HG03460 (cell line): ENCODE measurements around the gene KCNQ5.

Experiments used
- ATAC-seq: cut with Tn5 transposase; IDR thresholded peaks from one replicate; pipeline ENCODE4 v1.9.1; 2021; ENCODE audit not compliant: unreplicated experiment

Gene KCNQ5

DNA sequence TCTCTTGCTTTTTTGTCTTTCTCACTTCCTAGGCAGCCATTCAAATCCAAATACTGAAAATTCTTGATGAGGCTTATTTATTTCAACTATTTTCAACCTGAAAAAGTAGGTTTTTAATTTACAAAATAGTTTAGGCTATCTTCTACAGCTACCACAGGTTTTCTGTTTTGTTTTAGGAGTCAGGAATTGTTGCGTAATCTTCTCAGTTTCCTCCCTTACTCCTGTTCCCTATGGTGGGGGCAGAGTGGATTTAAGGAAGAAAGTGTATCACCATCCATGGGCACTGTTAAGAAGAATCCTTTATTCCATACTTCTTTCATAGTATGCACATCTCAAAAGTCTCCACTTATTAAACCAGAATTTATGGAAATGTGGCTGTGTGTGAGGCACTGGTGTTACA, 421.0 kb downstream of the KCNQ5 start:
- no peak for ATAC-seq

DNA sequence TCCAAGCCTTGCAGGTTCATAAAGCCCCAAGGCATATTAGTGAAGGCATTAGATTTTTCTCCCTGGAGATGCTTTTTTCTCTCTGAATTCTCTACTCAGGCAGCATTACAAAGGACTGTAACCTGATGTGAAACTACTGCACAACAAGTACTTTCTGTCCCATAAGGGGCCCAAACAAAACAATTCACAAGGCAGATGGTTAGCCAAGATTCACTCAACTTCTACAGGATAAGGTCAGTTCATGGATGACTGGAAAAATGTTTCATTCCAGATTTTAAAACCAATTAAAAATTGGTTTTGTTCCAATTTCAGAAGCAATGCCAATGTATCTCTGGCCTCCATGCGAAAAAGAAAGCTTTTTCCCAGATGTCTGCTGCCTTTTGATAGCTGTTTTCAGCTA, 421.6 kb downstream of the KCNQ5 start:
- no peak for ATAC-seq

DNA sequence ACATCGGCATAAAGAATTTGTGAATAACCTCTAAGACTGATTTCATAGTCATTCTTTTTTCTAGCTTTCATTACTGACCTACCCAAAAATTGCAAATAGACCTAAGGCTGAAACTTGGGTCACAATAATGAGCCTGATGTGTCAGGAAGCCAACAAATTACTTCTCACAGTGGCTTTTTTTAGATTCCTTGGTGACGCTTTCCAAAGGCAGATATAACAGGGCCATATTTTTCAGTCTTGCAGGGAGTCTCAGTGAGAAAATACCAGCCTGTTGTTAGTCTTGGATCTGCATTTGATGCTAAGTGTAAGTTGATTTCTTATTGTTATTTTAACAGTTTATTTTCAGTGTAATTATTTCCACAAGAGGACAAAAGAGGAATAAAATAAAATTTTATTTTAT, 423.7 kb downstream of the KCNQ5 start:
- no peak for ATAC-seq

DNA sequence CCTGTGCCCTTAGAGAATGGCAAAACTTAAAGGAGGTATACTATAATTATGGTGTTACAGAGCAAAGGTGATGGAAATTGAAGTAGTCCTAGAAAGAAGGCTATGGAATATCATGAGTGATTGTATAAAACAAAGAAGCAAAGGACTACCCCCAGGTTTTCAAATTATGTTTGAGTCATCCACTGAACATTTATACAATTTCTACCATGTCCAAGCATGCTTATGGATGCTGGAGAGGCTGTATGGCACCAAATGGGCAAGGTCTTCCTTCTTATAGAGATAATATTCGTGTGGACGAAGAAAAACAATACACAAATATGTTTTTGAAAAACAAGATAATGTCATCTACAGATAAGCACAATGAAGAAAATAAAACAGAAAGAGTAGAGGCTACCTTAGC, 425.9 kb downstream of the KCNQ5 start:
- no peak for ATAC-seq

DNA sequence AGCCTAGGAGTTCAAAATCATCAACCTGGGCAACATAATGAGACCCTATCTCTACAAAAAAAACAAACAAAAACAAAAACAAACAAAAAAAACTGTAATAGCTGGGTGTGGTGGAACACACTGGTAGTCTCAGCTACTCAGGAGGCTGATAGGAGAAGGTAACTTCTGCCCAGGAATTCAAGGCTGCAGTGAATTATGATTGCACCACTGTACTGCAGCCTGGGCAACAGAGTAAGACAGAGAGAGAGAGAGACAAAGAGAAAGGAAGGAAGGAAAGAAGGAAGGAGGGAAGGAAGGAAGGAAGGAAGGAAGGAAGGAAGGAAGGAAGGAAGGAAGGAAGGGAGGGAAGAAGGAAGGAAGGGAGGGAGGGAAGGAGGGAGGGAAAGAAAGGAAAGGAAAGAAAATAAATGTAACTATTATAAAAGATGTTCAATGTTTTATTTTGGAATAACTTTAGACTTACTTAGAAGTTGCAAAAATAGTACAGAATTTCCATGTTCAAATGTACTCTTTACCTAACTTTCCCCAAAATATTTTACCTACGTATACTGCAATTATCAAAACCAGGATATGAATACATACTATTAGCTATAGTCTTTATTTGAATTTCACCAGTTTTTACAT, 428.2 kb downstream of the KCNQ5 start:
- no peak for ATAC-seq

DNA sequence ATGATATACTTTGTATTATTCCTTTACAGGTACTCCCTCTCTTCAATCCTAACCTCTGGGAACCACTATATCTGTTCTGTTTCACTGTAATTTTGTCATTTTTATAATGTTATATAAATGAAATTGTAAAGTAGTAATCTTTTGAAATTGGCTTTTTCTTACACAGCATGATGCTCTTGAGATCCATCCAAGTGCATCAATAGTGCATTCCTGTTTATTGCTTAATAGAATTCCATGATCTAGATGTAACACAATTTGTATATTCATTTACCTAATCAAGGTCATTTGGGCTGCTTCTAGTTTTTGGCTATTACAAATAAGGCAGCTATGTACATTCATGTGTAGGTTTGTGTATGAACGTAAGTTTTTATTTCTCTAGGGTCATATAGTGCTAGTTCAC, 428.8 kb downstream of the KCNQ5 start:
- no peak for ATAC-seq

DNA sequence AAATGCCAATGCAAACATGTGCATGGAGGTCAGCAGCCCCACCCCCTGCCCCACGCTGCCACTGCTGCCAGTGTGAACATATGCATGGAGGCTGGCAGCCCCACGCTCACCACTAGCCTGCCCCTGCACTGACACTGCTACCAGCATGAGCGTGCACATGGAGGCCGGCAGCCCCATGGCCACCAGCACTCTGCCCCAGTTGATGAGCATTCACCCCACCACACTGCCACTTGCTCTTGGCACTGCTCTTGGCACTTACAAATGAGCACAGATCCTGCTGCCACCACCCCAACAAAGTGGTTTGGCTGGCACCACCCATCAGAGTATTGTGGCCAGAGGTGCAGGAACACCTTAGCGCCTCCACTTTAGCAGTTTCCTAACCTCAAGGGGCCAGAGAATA, 429.3 kb downstream of the KCNQ5 start:
- no peak for ATAC-seq

DNA sequence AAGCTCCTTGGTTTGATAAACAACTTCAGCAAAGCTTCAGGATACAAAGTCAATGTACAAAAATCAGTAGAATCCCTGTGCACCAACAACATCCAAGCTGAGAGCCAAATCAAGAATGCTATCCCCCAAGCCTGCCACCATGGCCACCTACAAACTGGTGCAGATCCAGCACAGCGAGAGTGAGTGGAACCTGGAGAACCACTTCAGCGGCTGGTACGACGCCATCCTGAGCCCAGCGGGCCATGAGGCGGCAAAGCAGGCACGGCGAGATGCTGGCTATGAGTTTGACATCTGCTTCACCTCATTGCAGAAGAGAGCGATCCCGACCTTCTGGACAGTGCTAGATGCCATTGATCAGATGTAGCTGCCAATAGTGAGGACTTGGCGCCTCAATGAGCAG, 433.1 kb downstream of the KCNQ5 start:
- no peak for ATAC-seq

DNA sequence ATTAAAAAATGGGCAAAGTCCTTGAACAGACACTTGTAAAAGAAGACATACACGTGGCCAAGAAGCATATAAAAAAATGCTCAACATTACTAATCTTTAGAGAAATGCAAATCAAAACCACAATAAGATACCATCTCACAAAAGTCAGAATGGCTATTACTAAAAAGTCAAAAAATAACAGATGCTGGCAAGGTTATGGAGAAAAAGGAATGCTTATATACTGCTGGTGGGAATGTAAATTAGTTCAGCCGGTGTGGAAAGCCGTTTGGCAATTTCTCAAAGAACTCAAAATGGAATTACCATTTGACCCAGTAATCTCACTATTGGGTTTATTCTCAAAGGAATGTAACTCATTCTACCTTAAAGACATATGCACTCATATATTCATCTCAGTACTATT, 436.9 kb downstream of the KCNQ5 start:
- no peak for ATAC-seq

DNA sequence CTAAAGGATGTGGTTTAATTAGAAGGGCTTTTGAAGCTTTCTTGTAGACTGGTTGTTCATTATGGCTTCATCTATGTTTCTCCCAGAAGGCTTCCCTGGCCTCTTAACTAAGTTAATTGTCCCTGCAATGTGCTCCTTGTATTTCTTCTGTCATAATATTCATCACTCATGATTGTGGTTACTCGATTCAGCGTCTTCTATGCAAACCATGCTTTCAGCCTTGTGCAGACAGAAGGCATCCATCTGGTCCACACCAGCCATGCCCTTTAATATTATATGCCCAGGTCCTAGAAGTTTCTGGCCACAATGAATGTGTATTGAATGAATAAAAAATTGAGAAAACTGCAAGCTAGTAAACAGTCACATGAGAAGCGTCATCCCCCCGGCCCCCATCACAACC, 440.3 kb downstream of the KCNQ5 start:
- no peak for ATAC-seq

DNA sequence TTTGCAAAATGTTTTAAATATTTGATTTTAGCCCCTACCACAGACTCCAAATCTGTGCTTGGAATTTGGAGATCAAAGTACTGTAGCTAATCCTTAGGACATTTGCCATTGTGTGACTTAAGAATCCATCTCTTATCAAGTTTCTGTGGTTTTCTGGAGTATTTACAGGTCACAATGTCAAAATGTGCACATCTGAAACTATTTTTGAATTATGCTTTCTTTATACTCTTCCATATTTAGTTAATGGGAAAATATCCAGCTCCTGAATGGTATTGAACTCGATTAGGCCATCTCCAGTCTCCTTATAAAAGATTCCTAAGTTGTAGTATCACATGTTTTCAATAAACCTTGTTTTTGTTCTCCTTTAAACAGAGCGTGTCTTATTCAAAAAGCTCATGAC, 441.0 kb downstream of the KCNQ5 start:
- ATAC-seq: no peak

DNA sequence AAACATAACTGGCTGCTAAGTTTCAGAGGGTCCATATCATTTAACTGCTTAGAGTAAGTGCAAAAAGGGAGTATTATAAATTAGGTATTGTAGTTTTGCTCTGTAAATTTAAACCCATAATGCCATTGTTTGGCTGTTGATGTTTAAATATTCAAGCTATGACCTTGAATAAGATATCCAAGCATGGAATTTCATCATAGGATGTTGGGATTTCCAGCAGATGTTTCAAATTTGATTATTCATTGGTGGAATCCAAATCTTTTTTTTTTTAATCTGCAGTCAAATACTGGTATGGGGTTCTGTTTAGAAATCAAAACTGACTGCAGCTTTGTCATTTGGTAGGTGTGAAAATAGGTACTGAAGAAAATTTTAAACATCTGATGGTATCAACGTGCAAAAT, 442.4 kb downstream of the KCNQ5 start:
- ATAC-seq: no peak

DNA sequence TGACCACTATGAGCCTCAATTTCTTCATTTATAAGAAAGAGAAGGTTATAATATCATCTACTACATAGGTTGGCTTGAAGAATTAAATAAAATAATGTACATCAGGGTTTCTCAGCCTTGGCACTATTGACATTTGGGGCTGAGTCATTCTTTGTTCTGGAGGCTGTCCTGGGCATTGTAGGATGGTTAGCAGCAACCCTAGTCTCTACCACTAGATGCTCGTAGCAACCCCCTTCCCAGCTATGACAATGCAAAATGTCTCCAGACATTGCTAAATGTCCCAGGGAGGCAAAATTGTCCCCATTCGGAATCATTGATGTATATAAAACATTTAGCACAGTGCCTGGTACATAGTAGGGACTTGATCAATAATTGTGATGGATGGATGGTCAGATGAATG, 451.4 kb downstream of the KCNQ5 start:
- no peak for ATAC-seq

DNA sequence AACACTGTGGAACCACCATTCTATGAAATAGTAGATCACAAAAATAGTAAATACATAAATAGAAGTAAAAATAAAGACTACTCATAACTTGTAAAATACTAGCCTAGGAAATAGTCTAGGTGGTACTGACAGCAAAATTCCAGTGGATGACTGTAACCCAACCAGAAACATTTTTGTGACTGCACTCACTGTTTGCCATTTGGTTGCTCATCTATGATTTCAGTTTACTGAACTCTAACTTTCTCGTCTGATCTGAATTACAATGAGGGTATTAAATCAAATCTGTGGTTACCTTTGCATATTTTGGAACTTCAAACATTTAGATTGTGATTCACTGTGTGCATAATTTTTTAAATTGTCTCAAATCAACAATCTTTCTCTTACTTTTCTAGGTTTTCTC, 452.3 kb downstream of the KCNQ5 start:
- no peak for ATAC-seq

DNA sequence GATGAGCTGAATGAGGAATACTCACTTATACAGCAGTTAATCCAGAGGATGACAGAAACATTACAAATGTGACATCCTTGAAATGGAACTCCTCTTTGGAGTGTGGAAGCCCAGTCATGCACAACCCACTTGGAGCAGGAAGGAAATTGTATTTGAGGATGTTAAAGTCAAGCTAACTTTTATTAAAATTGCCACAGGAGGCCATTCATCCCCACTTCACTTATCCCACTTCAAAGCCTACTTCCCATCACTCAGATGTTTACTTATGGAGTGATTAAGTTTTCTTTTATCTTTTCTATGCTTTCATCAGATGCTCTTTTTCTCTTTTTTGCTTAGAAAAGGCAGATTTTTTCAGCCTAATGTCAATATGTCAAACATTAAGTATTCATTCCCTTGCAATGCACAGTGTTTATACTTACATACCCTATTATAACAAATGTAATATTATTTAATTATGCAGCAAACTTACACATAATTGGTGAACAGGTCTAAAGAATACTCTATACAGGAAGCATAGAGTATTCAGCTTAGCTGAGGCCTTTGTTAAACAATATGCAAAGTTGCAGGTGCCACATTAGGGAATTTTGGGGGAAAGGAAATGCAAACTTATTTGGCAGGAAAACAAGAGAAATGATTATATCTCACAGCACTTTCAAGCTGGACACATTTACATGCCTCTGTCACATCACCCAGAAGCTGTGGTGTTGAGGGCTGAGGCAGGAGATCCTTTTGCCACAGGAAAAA, 454.5 kb downstream of the KCNQ5 start:
- no peak for ATAC-seq

DNA sequence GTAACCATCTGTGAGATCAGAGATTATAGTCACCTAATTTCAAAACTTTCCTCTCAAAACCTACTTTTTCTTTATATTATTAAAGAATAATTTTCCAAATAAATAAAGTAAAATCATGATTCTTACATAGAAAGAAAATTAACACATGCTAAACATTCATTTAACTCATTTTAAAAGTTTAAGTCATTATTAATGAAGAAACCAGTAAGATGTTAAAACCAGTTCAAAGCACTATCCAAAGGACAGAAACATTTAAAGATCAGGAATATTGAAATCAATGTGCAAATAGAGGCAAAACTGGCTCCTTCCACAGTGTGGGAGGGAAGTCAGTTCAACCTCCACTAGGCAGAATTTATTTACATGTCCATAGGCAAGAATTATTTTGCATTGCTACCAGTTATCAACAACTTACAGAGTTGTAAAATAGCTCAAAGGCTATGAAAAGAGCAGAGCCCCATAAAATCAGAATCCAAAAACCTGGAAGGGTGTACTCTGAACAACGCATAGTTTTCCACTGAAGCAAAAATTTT, 456.5 kb downstream of the KCNQ5 start:
- ATAC-seq: no peak

DNA sequence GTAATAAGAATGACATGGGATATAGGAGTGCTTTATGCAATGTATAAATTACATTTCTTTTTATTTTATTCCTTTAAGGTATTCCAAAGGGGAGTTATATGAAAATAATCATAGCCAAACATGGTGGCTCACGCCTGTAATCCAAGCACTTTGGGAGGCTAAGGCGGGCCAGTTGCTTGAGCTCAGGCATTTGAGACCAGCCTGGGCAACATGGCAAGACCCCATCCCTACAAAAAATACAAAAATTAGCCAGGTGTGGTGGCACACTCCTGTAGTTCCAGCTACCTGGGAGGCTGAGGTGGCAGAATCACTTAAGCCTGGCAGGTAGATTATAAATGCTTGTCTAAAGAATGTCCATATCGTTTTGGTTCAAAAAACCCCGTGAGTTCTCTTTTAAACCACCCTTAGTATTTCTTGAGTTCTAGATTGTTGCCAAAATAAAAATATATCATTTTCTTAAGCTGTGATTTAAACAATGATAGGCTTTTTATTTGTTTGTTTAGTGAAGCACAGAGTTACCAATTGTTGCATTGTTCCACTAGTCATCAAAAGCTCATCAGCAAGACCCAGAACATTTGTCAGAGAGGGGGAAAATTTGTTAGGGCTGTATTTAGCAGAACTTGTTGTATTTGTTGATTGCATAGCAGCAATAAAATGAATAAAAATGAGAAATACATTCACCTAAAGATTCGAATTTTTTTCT, 457.2 kb downstream of the KCNQ5 start:
- ATAC-seq: no peak

DNA sequence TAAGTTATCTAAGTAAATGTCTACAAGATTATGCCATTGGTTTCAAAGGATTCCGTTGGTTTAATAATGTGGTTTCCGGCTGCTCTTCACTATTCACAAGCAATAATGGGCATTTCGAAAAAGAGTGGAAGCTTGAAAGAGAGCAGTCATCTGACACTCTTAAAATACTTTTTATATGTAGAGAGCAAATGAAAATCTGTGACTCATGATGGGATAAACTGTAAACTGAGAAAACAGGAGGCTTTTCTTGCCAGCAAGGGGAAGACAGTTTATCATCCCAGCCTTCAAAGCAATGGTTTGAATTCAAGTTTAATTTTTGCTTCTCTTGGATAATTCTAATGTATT, 457.7 kb downstream of the KCNQ5 start:
- ATAC-seq: no peak

DNA sequence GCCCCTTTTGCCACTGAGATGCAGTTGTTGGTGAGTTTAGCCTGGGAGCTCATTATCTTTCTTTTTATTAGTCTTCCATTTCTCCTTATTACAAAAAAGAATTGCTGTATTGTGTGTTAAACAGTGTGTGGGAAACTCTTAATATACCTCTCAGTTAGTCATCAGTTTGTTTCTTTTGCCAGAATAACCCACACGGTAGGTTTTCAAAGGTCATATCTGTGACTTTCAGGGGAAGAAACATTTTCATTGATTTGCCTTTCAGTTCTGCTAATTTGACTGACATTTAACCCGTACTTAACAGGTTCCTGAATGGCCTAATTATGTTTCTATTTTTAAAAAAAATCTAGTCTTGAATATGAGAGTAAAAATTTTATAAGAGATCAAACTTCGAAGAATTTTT, 458.1 kb downstream of the KCNQ5 start:
- peak; percentile 83 for ATAC-seq

DNA sequence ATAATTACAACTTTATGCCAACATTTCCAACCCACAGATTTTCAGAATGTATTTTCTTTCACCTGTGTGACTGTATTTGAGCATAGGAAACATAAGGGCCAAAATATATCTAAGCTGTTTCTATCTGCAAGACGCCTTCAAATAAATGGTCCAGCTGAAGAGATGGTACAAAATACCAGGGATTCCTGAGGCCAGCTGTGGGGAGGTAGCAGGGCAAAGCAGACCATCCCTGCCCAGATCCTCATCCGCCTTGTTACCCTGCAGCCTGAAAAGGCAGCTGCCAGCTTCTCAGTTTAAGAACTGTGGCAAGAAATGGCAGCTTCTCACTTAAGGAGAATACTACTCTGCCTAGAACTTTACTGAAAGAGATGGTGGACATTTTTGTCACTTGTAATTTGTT, 460.1 kb downstream of the KCNQ5 start:
- ATAC-seq: no peak

DNA sequence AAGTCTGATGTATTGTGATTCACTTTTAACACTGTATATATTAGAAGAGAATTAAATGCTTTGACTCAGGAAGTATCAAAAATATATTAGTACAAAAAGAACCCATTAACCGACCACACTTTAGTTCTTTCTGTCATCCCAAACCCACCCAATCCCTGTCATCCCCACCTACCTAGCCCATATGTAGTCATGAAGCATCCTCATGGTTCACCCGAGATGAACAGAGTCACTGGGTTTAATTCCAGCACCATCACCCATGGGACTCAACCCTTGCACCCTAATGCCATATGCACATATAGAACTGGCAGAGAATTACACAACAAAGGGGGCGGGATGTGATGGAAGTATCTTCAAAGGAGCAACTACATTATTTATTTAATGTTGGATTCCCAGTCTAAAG, 462.0 kb downstream of the KCNQ5 start:
- no peak for ATAC-seq

DNA sequence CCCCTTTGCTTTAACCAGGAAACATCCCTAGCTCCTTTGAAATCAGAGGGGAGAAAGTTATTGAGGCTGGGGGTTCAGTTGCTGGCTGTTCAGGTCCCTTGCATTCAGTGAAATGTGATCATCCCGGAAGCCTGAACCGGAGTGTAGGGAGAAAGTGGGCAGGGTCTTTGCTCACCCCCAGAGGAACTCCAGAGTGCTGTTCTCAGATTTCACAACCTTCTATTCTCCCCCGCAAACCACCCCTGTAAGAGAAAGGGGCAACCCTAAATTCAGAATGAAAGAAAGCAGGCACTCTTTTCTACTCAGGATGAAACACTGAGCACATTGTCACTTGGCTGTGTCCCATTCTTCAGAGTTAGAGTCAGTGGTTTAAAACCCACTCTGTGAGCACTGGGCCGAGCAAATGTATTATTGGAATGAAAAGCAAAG, 463.6 kb downstream of the KCNQ5 start:
- ATAC-seq: peak; percentile 62
